HepG2 (cell line): ENCODE measurements around the gene EFHC2. TPM values are rescaled to one million over a fixed set of nuclear protein-coding genes. Genes with fewer than 3 reads are reported as not detected.

Experiments
- ATAC-seq: fragments of 200-7000 bp; cut with Tn5 transposase; 3 replicates; pipeline ENCODE4 v1.9.1; 2020; ENCODE audit warnings: mild to moderate bottlenecking, moderate library complexity
- BruUV-seq: library from RNA; stranded (reverse); fragments of 400-500 nt; replicated peaks from 2 replicates; lab custom pipeline; 2021; lab: Mats Ljungman, UMichigan
- CTCF ChIA-PET: fragments of 300-600 bp; formaldehyde crosslinking; extraction: SDS; loops from one replicate; lab custom pipeline; 2021; ENCODE audit warnings: low total read pairs, inconsistent platforms, low intra/inter-chr PET ratio; lab: Yijun Ruan, JAX
- POLR2A ChIA-PET: fragments of 350-600 bp; sonication (Branson Sonifier 250); formaldehyde crosslinking; loops from one replicate; lab custom pipeline; 2020; ENCODE audit warnings: antibody characterized with exemption, inconsistent platforms; lab: Yijun Ruan, JAX
- DNase-seq: peaks from one replicate; pipeline ENCODE4 v3.0.0-alpha.2; 2015; ENCODE audit warnings: low spot score
- FAIRE-seq: peaks from 3 replicates; lab custom pipeline; 2011; peaks lifted over from hg19 to GRCh38; lab: Jason Lieb, UNC
- H2AFZ ChIP-seq: one replicate; pipeline ENCODE4 v1.6.1; 2011; ENCODE audit warnings: low read length, inconsistent platforms
- H3K27ac ChIP-seq: fragments of 300-600 bp; 3 replicates; pipeline ENCODE4 v1.8.0; 2011; ENCODE audit warnings: mixed run types, mild to moderate bottlenecking, mixed read lengths, low read length, inconsistent platforms; ENCODE audit not compliant: insufficient read depth; ENCODE audit errors: extremely low read length
- H3K27me3 ChIP-seq, 2 experiments: fragments of 200-600 bp in 1 of 2; 2 replicates in 1 of 2; 3 replicates in 1 of 2; pipeline versions ENCODE4 v1.6.0 to v1.8.0; 2011; ENCODE audit warnings: low read length in 2 of 2, mild to moderate bottlenecking in 2 of 2, moderate library complexity in 2 of 2, inconsistent platforms in 1 of 2; ENCODE audit not compliant: insufficient read depth in 2 of 2, control insufficient read depth in 1 of 2
- H3K36me3 ChIP-seq, 2 experiments: fragments of 200-600 bp in 1 of 2; replicated peaks in 1 of 2; 2 replicates in 1 of 2; 3 replicates in 1 of 2; pipeline versions ENCODE4 v1.5.1 to v1.8.0; 2011; ENCODE audit warnings: low read length in 2 of 2, inconsistent platforms in 1 of 2; ENCODE audit not compliant: insufficient read depth in 2 of 2, control insufficient read depth in 1 of 2
- H3K4me1 ChIP-seq: 2 replicates; pipeline ENCODE4 v1.5.1; 2012; ENCODE audit warnings: low read length, inconsistent platforms; ENCODE audit not compliant: insufficient read depth
- H3K4me2 ChIP-seq: 2 replicates; pipeline ENCODE4 v1.6.0; 2011; ENCODE audit warnings: low read depth, low read length, inconsistent platforms
- H3K4me3 ChIP-seq, 3 experiments: fragments of 200-600 bp in 1 of 3; sonication (generic), shearing (Covaris generic) in 1 of 3; replicated peaks in 1 of 3; 2 replicates each; pipeline ENCODE4 v1.5.1; 2011 to 2016; ENCODE audit warnings: low read length in 3 of 3, inconsistent platforms in 2 of 3, low read depth in 2 of 3, mild to moderate bottlenecking in 2 of 3, control low read depth in 1 of 3, mixed read lengths in 1 of 3; ENCODE audit not compliant: insufficient read depth in 1 of 3
- H3K79me2 ChIP-seq: one replicate; pipeline ENCODE4 v1.6.1; 2011; ENCODE audit warnings: low read length, inconsistent platforms; ENCODE audit not compliant: insufficient read depth
- H3K9ac ChIP-seq: 2 replicates; pipeline ENCODE4 v1.6.0; 2011; ENCODE audit warnings: mild to moderate bottlenecking, low read depth, low read length, inconsistent platforms; ENCODE audit not compliant: insufficient read depth
- H3K9me3 ChIP-seq: 2 replicates; pipeline ENCODE4 v1.5.1; 2012; ENCODE audit warnings: mild to moderate bottlenecking, low read length
- H4K20me1 ChIP-seq: 2 replicates; pipeline ENCODE4 v1.6.0; 2011; ENCODE audit warnings: inconsistent platforms, mild to moderate bottlenecking, low read length, moderate library complexity; ENCODE audit not compliant: insufficient read depth
- ATF2 ChIP-seq: sonication (generic); formaldehyde crosslinking; IDR thresholded peaks from 2 replicates; pipeline ENCODE4 v1.4.0; 2020; ENCODE audit warnings: missing genetic modification reagents
- EP300 ChIP-seq, 3 experiments: sonication (generic) in 1 of 3; formaldehyde crosslinking in 1 of 3; IDR thresholded peaks; 2 replicates each; pipeline versions ENCODE4 v1.5.1 to v1.6.1; 2011 to 2020; ENCODE audit warnings: low read depth in 2 of 3, low read length in 2 of 3, borderline replicate concordance in 1 of 3, improper control_type of control experiment in 1 of 3, mild to moderate bottlenecking in 1 of 3, missing genetic modification reagents in 1 of 3, moderate library complexity in 1 of 3
- FOXK1 ChIP-seq: sonication (generic); formaldehyde crosslinking; IDR thresholded peaks from 2 replicates; pipeline ENCODE4 v1.4.0; 2020; ENCODE audit warnings: low read depth, missing genetic modification reagents, borderline replicate concordance
- MAFF ChIP-seq: IDR thresholded peaks from 2 replicates; pipeline ENCODE4 v1.6.1; 2011; ENCODE audit warnings: low read depth, low read length, improper control_type of control experiment
- MLLT10 ChIP-seq: sonication (generic); formaldehyde crosslinking; IDR thresholded peaks from 2 replicates; pipeline ENCODE4 v1.4.0; 2020; ENCODE audit warnings: missing genetic modification reagents
- NFATC3 ChIP-seq: sonication (generic); formaldehyde crosslinking; IDR thresholded peaks from 2 replicates; pipeline ENCODE4 v1.5.1; 2020; ENCODE audit warnings: mild to moderate bottlenecking, missing genetic modification reagents
- NR2C2 ChIP-seq: sonication (generic); formaldehyde crosslinking; IDR thresholded peaks from 2 replicates; pipeline ENCODE4 v1.4.0; 2020; ENCODE audit warnings: missing genetic modification reagents, mild to moderate bottlenecking, moderate library complexity, borderline replicate concordance
- NRL ChIP-seq: sonication (generic); formaldehyde crosslinking; IDR thresholded peaks from 2 replicates; pipeline ENCODE4 v1.5.0; 2020; ENCODE audit warnings: missing genetic modification reagents, mild to moderate bottlenecking, moderate library complexity, borderline replicate concordance
- POLR2A ChIP-seq, 2 experiments: IDR thresholded peaks; 2 replicates each; pipeline ENCODE4 v1.6.1; 2011; ENCODE audit warnings: low read depth in 2 of 2, low read length in 2 of 2, mild to moderate bottlenecking in 1 of 2, moderate library complexity in 1 of 2; ENCODE audit not compliant: insufficient read depth in 1 of 2
- RARA ChIP-seq: IDR thresholded peaks from 2 replicates; pipeline ENCODE4 v1.6.1; 2016; ENCODE audit warnings: missing genetic modification reagents, missing compliant biosample characterization
- SALL1 ChIP-seq: sonication (generic); formaldehyde crosslinking; IDR thresholded peaks from 2 replicates; pipeline ENCODE4 v1.8.0; 2022; ENCODE audit warnings: mild to moderate bottlenecking, missing genetic modification reagents
- SOX6 ChIP-seq, 2 experiments: fragments of 450-650 bp in 1 of 2; sonication (generic) in 1 of 2; formaldehyde crosslinking in 1 of 2; IDR thresholded peaks; 2 replicates each; pipeline versions ENCODE4 v1.4.0 to v1.6.1; 2017 to 2020; ENCODE audit warnings: antibody characterized with exemption in 1 of 2, mild to moderate bottlenecking in 1 of 2, missing genetic modification reagents in 1 of 2
- SP5 ChIP-seq: IDR thresholded peaks from 2 replicates; pipeline ENCODE4 v1.6.1; 2016; ENCODE audit warnings: low read depth, borderline replicate concordance
- TCF7L2 ChIP-seq: IDR thresholded peaks from 2 replicates; pipeline ENCODE4 v1.6.1; 2011; ENCODE audit warnings: mild to moderate bottlenecking, low read depth, low read length, moderate library complexity
- XRCC5 ChIP-seq: fragments of 200-400 bp; formaldehyde crosslinking; optimal IDR thresholded peaks from 2 replicates; pipeline ENCODE3; 2017; ENCODE audit warnings: mild to moderate bottlenecking, low read length
- ZNF253 ChIP-seq: sonication (generic); formaldehyde crosslinking; IDR thresholded peaks from 2 replicates; pipeline ENCODE4 v1.8.0; 2022; ENCODE audit warnings: mild to moderate bottlenecking, missing genetic modification reagents, borderline replicate concordance
- ZNF44 ChIP-seq: sonication (generic); formaldehyde crosslinking; IDR thresholded peaks from 2 replicates; pipeline ENCODE4 v1.5.1; 2020; ENCODE audit warnings: mild to moderate bottlenecking, missing genetic modification reagents
- ZNF577 ChIP-seq: sonication (generic); formaldehyde crosslinking; IDR thresholded peaks from 2 replicates; pipeline ENCODE4 v1.4.0; 2020; ENCODE audit warnings: mild to moderate bottlenecking, low read depth, missing genetic modification reagents, borderline replicate concordance
- ZNF720 ChIP-seq: sonication (generic); formaldehyde crosslinking; IDR thresholded peaks from 2 replicates; pipeline ENCODE4 v1.4.0; 2020; ENCODE audit warnings: missing genetic modification reagents
- ZNF800 ChIP-seq: sonication (generic); formaldehyde crosslinking; IDR thresholded peaks from 2 replicates; pipeline ENCODE4 v1.4.0; 2020; ENCODE audit warnings: missing genetic modification reagents
- ZNF83 ChIP-seq: sonication (generic); formaldehyde crosslinking; IDR thresholded peaks from 2 replicates; pipeline ENCODE4 v1.4.0; 2020; ENCODE audit warnings: missing genetic modification reagents, mild to moderate bottlenecking, borderline replicate concordance
- WGBS: methylation state at CpG from one replicate; pipeline ENCODE4 v1.1.6; 2017; ENCODE audit warnings: low lambda C conversion rate; 5-methylcytosine and 5-hydroxymethylcytosine counted together
- in situ Hi-C: cut with HindIII; loops from 2 replicates; pipeline ENCODE4 v1.10.0; 2017; ENCODE audit warnings: low pct_unique_long_range_greater_than_20kb; ENCODE audit not compliant: extremely low pct_ligation_motif_present
- intact Hi-C: fragments of 100-400 bp; cut with micrococcal nuclease; formaldehyde crosslinking; loops from one replicate; pipeline ENCODE4 v1.10.0; 2022; ENCODE audit not compliant: unreplicated experiment
- polyA plus RNA-seq, 8 experiments: library from polyadenylated mRNA; depleted of rRNA in 3 of 8; stranded (reverse) in 7 of 8; unstranded in 1 of 8; fragments of >200 nt; fragmentation: Illumina TruSeq in 4 of 8; extraction: Trizol in 4 of 8; gene quantifications; 2 replicates each; pipeline versions ENCODE4 v1.2.1 to v1.2.3, GENCODE V29; 2011 to 2016; ENCODE audit warnings: low read depth in 4 of 8, missing spikeins in 1 of 8, mixed read lengths in 1 of 8; ENCODE audit not compliant: insufficient read depth in 1 of 8
- total RNA-seq, 5 experiments: library from RNA; depleted of rRNA; stranded (reverse); fragments of >200 nt; fragmentation: Illumina TruSeq; extraction: Trizol; gene quantifications; 2 replicates each; pipeline ENCODE4 v1.2.3, GENCODE V29; 2016; ENCODE audit warnings: low read depth in 1 of 5
- TF ChIP-seq, protein P1 (sequence below): sonication (generic); formaldehyde crosslinking; IDR thresholded peaks from 2 replicates; pipeline ENCODE4 v1.8.1; 2022; ENCODE audit warnings: mild to moderate bottlenecking, missing genetic modification reagents

EFHC2 gene
- total and polyA plus RNA-seq, 2 of the 13 experiments (the other 11 are each of a cell fraction or from before 2014, with no cell fraction given), result not detected

- TF ChIP-seq ZNF800 (CRISPR knock-in tag) (no peak), MAFF (no peak), POLR2A (IDR thresholded peaks at IDR 0.05; ENCODE audit: insufficient read depth in 1 of 2, low read depth in 2 of 2, low read length in 2 of 2) (no peak), ATF2 (CRISPR knock-in tag) (no peak), RARA (no peak), MLLT10 (no peak), ZNF44 (CRISPR knock-in tag) (no peak), FOXK1 (CRISPR knock-in tag) (no peak), ZNF253 (CRISPR knock-in tag) (no peak), ZNF577 (CRISPR knock-in tag) (no peak), EP300 (IDR thresholded peaks at IDR 0.05; ENCODE audit: low read depth in 2 of 2, low read length in 2 of 2) (no peak), EP300 (CRISPR knock-in tag; IDR thresholded peaks at IDR 0.05; ENCODE audit: borderline replicate concordance) (no peak)
Measured at GRCh38 chrX:44306356-44306755, 37.1 kb downstream of the EFHC2 start (continued).

DNA sequence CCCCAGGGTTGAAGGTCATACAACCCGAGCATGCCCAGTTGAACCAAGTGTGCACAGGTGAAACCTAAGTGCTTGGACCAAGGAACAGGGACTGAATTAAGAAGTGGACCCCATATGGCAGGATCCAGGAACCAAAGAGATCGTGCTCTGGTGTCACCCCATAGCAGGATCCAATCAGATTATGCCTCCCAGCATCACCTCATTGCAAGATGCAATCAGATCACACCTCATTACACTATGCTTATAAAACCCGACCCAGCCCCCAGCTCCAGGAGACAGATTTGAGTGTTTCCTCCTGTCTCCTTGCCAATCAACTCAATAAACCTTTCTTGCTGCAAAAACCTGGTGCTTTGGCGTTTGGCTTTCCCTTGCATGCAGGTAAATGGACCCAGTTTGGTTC, 37.6 kb downstream of the EFHC2 start:
- intact Hi-C loops (no loop called here), in situ Hi-C loops (no loop called here)
- Histone ChIP-seq H3K79me2 (no peaks in the 10 kb centered on the region), H3K27me3 (no peaks in the 10 kb centered on the region), H3K36me3 (no peaks in the 10 kb centered on the region), H2AFZ (no peak overlapping the region), H3K4me1 (no peaks in the 10 kb centered on the region), H3K9me3 (no peaks in the 10 kb centered on the region), H3K4me2 (no peak overlapping the region), H3K27ac (no peak overlapping the region), H3K9ac (no peak overlapping the region), H3K4me3 (no peak overlapping the region), H4K20me1 (no peaks in the 10 kb centered on the region)
- no TSS peak for BruUV-seq
- FAIRE-seq (no peak), ATAC-seq (no peak), DNase-seq (no peak)
- CTCF ChIA-PET, result no interaction called here
- POLR2A ChIA-PET, result no interaction called here
- WGBS, result 0% methylated on average over 3 of the region's 4 CpGs
- TF ChIP-seq TCF7L2 (no peak), SP5 (CRISPR knock-in tag) (no peak), NRL (CRISPR knock-in tag) (no peak), NR2C2 (no peak), XRCC5 (no peak), ZNF83 (no peak), SOX6 (IDR thresholded peaks at IDR 0.05) (no peak), SOX6 (CRISPR knock-in tag; IDR thresholded peaks at IDR 0.05) (no peak), NFATC3 (CRISPR knock-in tag) (no peak), ZNF720 (no peak), SALL1 (CRISPR knock-in tag) (no peak)
- TF ChIP-seq, protein P1, sequence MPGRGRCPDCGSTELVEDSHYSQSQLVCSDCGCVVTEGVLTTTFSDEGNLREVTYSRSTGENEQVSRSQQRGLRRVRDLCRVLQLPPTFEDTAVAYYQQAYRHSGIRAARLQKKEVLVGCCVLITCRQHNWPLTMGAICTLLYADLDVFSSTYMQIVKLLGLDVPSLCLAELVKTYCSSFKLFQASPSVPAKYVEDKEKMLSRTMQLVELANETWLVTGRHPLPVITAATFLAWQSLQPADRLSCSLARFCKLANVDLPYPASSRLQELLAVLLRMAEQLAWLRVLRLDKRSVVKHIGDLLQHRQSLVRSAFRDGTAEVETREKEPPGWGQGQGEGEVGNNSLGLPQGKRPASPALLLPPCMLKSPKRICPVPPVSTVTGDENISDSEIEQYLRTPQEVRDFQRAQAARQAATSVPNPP (CRISPR knock-in tag), result no peak
